ENCODE results near the gene CEP70. TPM values are rescaled to one million over a fixed set of nuclear protein-coding genes. Genes with fewer than 3 reads are reported as not detected.

CEP70 gene
- total RNA-seq, 1 donor from 2014 or later, result 101 TPM

- H3K4me2 ChIP-seq, result no peak overlapping the region
- no peaks in the 10 kb centered on the region for H3K9me3 ChIP-seq (ENCODE audit: low read depth)
- no peak overlapping the region for H3K27ac ChIP-seq
- no peaks in the 10 kb centered on the region for H3K4me1 ChIP-seq
- H3K4me1 Mint-ChIP-seq, result peaks cover 10% of the 10 kb centered on the region
- H3K27me3 ChIP-seq, result no peaks in the 10 kb centered on the region
- H3K27ac Mint-ChIP-seq, result no peak overlapping the region
- no peaks in the 10 kb centered on the region for H3K36me3 Mint-ChIP-seq
- no peak for DNase-seq (ENCODE audit: low spot score)
- no peaks in the 10 kb centered on the region for H3K79me2 ChIP-seq (ENCODE audit: low read depth)
- H3K9me3 Mint-ChIP-seq, result no peaks in the 10 kb centered on the region
- no peak overlapping the region for H3K9ac ChIP-seq
- H3K4me3 Mint-ChIP-seq, result no peak overlapping the region
- H4K20me1 ChIP-seq (ENCODE audit: low read depth), result no peaks in the 10 kb centered on the region
- no peak overlapping the region for H3K4me3 ChIP-seq
- no peaks in the 10 kb centered on the region for H3K36me3 ChIP-seq
- H3F3A ChIP-seq (ENCODE audit: low read depth), result no peaks in the 10 kb centered on the region
- H2AFZ ChIP-seq (replicated peaks), result no peak overlapping the region
- peaks cover 5% of the 10 kb centered on the region for H3K27me3 Mint-ChIP-seq (ENCODE audit: insufficient read depth, low read depth)
- no peak for TF ChIP-seq CTCF (IDR thresholded peaks at IDR 0.05)
Observed at GRCh38 chr3:138470687-138471086, 123.4 kb downstream of the CEP70 start.

GRCh38 chr3:138469874-138470273, 124.2 kb downstream of the CEP70 start:
- no peak overlapping the region for H3K4me3 Mint-ChIP-seq
- peaks cover 10% of the 10 kb centered on the region for H3K4me1 Mint-ChIP-seq
- Histone ChIP-seq H3K9ac (no peak overlapping the region), H3K4me1 (no peaks in the 10 kb centered on the region), H3K79me2 (ENCODE audit: low read depth) (no peaks in the 10 kb centered on the region), H3K4me3 (no peak overlapping the region), H3K4me2 (no peak overlapping the region), H4K20me1 (ENCODE audit: low read depth) (no peaks in the 10 kb centered on the region), H3K36me3 (no peaks in the 10 kb centered on the region), H3F3A (ENCODE audit: low read depth) (no peaks in the 10 kb centered on the region), H3K27me3 (no peaks in the 10 kb centered on the region), H2AFZ (replicated peaks) (no peak overlapping the region), H3K9me3 (ENCODE audit: low read depth) (no peaks in the 10 kb centered on the region), H3K27ac (no peak overlapping the region)
- no peaks in the 10 kb centered on the region for H3K36me3 Mint-ChIP-seq
- H3K9me3 Mint-ChIP-seq, result no peaks in the 10 kb centered on the region
- no peak for DNase-seq (ENCODE audit: low spot score)
- no peak for TF ChIP-seq EZH2phosphoT487 (IDR thresholded peaks at IDR 0.05)
- TF ChIP-seq CTCF (IDR thresholded peaks at IDR 0.05), result no peak
- TF ChIP-seq EZH2 (IDR thresholded peaks at IDR 0.05), result no peak
- H3K27ac Mint-ChIP-seq, result no peak overlapping the region
- H3K27me3 Mint-ChIP-seq (ENCODE audit: insufficient read depth, low read depth), result peaks cover 5% of the 10 kb centered on the region

GRCh38 chr3:138468886-138469285, 125.2 kb downstream of the CEP70 start:
- no peak overlapping the region for H3K4me2 ChIP-seq
- DNase-seq (ENCODE audit: low spot score), result no peak
- H3K9ac ChIP-seq, result no peak overlapping the region
- H3K36me3 ChIP-seq, result no peaks in the 10 kb centered on the region
- Mint-ChIP-seq H3K27ac (no peak overlapping the region), H3K27me3 (ENCODE audit: insufficient read depth, low read depth) (peaks cover 5% of the 10 kb centered on the region), H3K4me1 (peaks cover 10% of the 10 kb centered on the region), H3K36me3 (no peaks in the 10 kb centered on the region), H3K4me3 (no peak overlapping the region), H3K9me3 (no peaks in the 10 kb centered on the region)
- H3K4me1 ChIP-seq, result no peaks in the 10 kb centered on the region
- no peak overlapping the region for H3K4me3 ChIP-seq
- H3K79me2 ChIP-seq (ENCODE audit: low read depth), result no peaks in the 10 kb centered on the region
- H3K9me3 ChIP-seq (ENCODE audit: low read depth), result no peaks in the 10 kb centered on the region
- H3K27me3 ChIP-seq, result no peaks in the 10 kb centered on the region
- no peaks in the 10 kb centered on the region for H3F3A ChIP-seq (ENCODE audit: low read depth)
- H4K20me1 ChIP-seq (ENCODE audit: low read depth), result no peaks in the 10 kb centered on the region
- H3K27ac ChIP-seq, result no peak overlapping the region
- no peak for TF ChIP-seq EZH2 (IDR thresholded peaks at IDR 0.05)
- no peak for TF ChIP-seq CTCF (IDR thresholded peaks at IDR 0.05)
- TF ChIP-seq EZH2phosphoT487 (IDR thresholded peaks at IDR 0.05), result no peak
- no peak overlapping the region for H2AFZ ChIP-seq (replicated peaks)

GRCh38 chr3:138468451-138468850, 125.6 kb downstream of the CEP70 start:
- no peaks in the 10 kb centered on the region for H3F3A ChIP-seq (ENCODE audit: low read depth)
- no peaks in the 10 kb centered on the region for H3K9me3 ChIP-seq (ENCODE audit: low read depth)
- Mint-ChIP-seq H3K27ac (no peak overlapping the region), H3K4me1 (peaks cover 10% of the 10 kb centered on the region), H3K27me3 (ENCODE audit: insufficient read depth, low read depth) (peaks cover 5% of the 10 kb centered on the region), H3K9me3 (no peaks in the 10 kb centered on the region), H3K4me3 (no peak overlapping the region), H3K36me3 (no peaks in the 10 kb centered on the region)
- H3K4me1 ChIP-seq, result no peaks in the 10 kb centered on the region
- H2AFZ ChIP-seq (replicated peaks), result no peak overlapping the region
- no peak for TF ChIP-seq EZH2 (IDR thresholded peaks at IDR 0.05)
- TF ChIP-seq EZH2phosphoT487 (IDR thresholded peaks at IDR 0.05), result no peak
- no peak for TF ChIP-seq CTCF (IDR thresholded peaks at IDR 0.05)
- no peak overlapping the region for H3K27ac ChIP-seq
- H3K9ac ChIP-seq, result no peak overlapping the region
- H3K4me2 ChIP-seq, result no peak overlapping the region
- no peaks in the 10 kb centered on the region for H3K79me2 ChIP-seq (ENCODE audit: low read depth)
- H3K36me3 ChIP-seq, result no peaks in the 10 kb centered on the region
- DNase-seq (ENCODE audit: low spot score), result no peak
- H3K27me3 ChIP-seq, result no peaks in the 10 kb centered on the region
- no peak overlapping the region for H3K4me3 ChIP-seq
- no peaks in the 10 kb centered on the region for H4K20me1 ChIP-seq (ENCODE audit: low read depth)
